NCI-H446 treated with DMSO at 0.1 percent for 48 hours (cell line): ENCODE data around the gene XRCC6.
"Not testable (repeated sequence)": the region's sequence is repeated elsewhere in the genome, so short reads cannot be mapped to it uniquely, and the experiment has no call there.

ENCODE experiments used
- DNase-seq: peaks from one replicate; lab custom pipeline; 2025; lab: John Stamatoyannopoulos, UW

Gene XRCC6

GRCh38 chr22:41598891-41599635 is 22.0 kb upstream of the XRCC6 start:
- DNase-seq: no peak

- no peak for DNase-seq
Observed at GRCh38 chr22:41600976-41601375, 20.1 kb upstream of the XRCC6 start.

- DNase-seq: no peak
Observed at GRCh38 chr22:41603873-41604332, 17.2 kb upstream of the XRCC6 start.

GRCh38 chr22:41608386-41608785 is 12.7 kb upstream of the XRCC6 start:
- DNase-seq: no peak

DNA sequence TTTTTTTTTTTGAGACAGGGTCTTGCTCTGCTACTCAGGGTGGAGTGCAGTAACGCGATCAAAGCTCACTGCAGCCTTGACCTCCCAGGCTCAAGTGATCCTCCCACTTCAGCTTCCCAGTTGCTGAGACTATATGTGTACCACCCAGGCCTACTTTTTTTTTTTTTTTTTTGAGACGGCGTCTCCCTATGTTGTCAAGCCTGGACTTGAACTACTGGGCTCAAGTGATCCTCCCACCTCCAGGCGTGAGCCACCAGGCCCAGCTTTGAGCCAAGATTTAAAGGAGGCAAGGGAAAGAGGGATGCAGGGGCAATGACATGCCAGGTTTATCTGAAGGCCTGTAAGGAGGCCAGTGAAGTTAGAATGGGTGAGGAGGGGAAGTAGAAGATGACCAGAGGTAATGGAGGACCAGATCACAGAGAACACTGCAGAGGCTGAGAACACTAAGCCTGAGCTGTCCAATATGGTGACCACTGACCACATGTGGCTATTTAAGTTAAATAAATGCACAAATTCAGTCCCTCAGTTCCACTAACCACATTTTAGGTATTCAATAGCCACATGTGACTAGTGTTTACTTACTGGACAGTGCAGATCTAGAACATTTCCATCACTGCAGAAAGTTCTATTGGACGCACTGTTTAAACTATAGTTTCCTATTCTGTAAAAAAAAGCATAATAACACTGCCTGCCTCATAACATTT is 8.3 kb upstream of the XRCC6 start:
- DNase-seq: no peak

DNA sequence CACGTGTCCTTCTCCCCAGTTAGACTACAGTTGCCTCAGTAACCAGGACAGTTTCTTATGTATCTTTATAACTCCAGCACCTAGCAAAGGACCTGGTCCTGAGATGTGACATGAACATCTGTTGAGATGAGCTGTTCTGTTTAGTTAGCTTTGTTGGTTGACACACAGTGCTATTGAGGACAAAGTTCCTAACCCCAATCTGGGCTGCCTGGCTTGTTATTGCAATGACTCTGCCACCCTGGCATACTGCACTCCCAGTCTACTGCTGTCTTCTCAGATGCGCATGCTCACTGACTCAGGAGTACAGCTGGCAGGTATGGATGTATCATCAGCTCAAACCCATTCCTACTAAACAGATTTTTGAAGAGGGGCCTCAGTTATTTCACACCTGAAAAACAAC is 7.6 kb upstream of the XRCC6 start:
- DNase-seq: no peak

- DNase-seq: no peak
Observed at GRCh38 chr22:41619979-41620588, 1.0 kb upstream of the XRCC6 start.

DNA sequence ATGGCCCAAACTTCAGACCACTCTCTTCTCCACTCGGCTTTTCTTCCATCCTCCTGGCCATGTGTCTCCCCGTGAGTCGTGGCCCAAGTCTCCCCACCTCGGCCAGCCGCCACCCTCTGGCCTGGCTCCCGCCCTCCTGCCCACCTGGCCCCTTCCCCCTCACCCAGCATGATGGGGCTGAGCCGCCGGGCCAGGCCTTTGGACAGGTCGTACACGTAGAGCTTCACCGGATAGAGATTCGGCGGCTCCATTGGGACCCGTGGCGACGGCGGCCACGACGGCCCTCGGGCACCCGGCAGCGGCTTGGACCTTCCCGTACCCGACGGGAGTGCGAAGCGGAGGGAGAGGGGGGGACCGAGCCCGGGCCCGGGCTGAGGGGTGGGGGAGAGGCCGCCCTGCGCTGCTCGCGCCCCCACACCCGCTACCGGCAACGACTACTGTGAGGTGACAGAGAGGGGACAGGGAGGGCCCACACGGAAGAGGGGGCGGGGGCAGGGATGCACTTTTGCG is 451 bp upstream of the XRCC6 start, which contains the start of gene DESI1:
Gene DESI1, minus strand, starts transcription at position 455 of the 510 bp plus-strand sequence. Its CDS starts 204 bp downstream, at position 251.
- DNase-seq: no peak

DNA sequence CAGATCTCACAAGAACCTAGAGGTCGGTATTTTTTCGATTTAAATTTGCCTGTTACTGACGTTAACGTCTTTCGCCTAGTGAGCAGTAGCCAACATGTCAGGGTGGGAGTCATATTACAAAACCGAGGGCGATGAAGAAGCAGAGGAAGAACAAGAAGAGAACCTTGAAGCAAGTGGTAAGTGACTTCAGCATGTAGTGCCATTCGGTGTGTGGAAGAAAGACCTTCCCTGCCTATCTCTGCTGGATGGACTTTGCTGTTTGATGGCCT is 750 bp downstream of the XRCC6 start:
- DNase-seq: no peak

GRCh38 chr22:41625577-41625976 is 4.5 kb downstream of the XRCC6 start:
- DNase-seq: no peak

DNA sequence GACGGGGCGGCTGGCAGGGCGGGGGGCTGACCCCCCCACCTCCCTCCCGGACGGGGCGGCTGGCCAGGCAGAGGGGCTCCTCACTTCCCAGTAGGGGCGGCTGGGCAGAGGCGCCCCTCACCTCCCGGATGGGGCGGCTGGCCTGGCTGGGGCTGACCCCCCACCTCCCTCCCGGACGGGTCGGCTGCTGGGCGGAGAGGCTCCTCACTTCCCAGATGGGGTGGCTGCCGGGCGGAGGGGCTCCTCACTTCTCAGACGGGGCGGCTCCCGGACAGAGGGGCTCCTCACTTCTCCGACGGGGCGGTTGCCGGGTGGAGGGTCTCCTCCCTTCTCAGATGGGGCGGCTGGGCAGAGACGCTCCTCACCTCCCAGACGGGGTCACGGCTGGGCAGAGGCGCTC is 10.0 kb downstream of the XRCC6 start:
- not testable (repeated sequence) for DNase-seq

- DNase-seq: not testable (repeated sequence)
Observed at GRCh38 chr22:41631615-41632014, 10.5 kb downstream of the XRCC6 start.

DNA sequence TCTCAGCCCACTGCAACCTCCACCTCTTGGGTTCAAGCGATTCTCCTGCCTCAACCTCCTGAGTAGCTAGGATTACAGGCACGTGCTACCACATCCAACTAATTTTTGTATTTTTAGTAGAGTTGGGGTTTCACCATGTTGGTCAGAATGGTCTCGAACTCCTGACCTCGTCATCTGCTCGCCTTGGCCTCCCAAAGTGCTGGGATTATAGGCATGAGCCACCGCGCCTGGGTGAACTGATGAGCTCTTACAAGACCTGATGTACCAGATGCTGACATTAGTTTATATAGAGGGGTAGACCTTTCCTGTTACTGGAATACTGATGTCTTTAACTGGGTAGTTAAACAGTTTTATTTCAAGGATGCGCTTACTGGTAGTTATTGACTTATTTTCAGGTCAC is 13.5 kb downstream of the XRCC6 start:
- not testable (repeated sequence) for DNase-seq

DNA sequence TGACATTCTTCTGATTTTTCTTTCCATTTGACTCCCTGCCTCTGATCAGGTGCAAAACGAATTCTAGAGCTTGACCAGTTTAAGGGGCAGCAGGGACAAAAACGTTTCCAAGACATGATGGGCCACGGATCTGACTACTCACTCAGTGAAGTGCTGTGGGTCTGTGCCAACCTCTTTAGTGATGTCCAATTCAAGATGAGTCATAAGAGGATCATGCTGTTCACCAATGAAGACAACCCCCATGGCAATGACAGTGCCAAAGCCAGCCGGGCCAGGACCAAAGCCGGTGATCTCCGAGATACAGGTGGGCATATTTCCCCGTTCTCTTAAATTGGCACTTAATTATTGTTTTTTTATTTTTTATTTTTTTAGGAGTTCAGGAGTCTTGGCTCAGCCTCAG is 15.4 kb downstream of the XRCC6 start:
- DNase-seq: peak; percentile 61

GRCh38 chr22:41637623-41638022 is 16.5 kb downstream of the XRCC6 start:
- DNase-seq: not testable (repeated sequence)

- no peak for DNase-seq
Observed at GRCh38 chr22:41638124-41638523, 17.0 kb downstream of the XRCC6 start.

- no peak for DNase-seq
Observed at GRCh38 chr22:41638748-41639147, 17.7 kb downstream of the XRCC6 start.

DNA sequence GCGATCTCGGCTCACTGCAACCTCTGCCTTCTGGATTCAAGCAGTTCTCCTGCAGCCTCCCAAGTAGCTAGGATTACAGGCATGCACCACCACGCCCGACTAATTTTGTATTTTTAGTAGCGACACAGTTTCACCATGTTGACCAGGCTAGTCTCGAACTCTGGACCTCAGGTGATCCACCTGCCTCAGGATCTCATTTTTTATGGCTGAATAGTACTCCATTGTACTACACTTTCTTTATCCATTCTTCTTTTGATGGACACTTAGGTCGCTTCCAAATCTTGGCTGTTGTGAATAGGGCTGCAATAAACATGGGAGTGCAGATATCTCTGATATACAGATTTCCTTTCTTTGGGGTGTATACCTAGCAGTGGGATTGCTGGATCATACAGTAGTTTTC is 20.8 kb downstream of the XRCC6 start:
- DNase-seq: no peak

DNA sequence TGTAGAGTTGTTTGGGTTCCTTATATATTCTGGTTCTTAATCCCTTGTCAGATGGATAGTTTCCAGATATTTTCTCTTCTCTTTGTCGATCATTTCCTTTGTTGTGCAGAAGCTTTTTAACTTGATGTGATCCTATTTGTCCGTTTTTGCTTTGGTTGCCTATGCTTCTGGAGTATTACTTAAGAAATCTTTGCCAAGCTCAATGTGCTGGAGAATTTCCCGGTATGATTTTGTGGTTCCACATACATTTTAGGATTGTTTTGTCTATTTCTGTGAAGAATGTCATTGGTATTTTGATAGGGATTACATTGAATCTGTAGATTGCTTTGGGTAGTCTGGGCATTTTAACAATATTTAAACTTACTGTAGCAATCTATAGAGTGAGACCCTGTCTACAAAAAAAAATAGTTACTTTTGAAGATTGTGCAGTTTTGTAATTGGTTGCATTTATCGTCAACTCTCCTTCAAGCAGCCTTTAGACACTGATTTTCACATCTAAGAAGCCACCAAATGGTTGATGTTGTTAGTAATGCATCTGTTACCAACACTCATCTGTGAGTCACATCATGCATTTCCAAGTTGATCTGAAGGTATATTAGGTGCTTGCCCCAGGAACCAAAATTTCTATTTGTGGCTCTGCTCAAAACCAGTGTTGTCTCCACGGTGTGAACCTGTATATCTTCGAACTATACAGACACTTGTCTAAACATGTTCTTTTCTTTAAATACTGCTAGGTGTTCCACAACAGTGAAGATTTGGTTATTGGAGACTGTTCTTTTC is 21.4 kb downstream of the XRCC6 start:
- DNase-seq: no peak

DNA sequence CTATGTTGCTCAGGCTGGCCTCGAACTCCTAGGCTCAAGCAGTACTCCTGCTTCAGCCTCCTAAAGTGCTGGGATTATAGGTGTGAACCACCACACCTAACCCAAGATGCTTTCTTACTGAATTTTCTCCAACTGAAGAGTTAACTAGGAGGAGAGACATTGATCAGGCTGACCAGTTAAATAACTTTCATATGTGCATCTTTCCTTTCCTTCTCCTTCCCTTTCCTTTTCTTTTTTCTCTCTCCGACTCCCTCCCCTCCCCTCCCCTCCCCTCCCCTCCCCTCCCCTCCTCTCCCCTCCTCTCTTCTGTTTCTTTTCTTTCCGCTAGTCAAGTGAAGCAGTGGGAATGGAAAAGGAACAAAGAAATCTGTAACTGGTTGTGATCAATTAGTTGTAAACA is 26.7 kb downstream of the XRCC6 start:
- DNase-seq: no peak

- no peak for DNase-seq
Observed at GRCh38 chr22:41648432-41648831, 27.3 kb downstream of the XRCC6 start.

GRCh38 chr22:41650229-41650628 is 29.1 kb downstream of the XRCC6 start:
- DNase-seq: no peak
